Right lobe of liver (tissue), 6 donors: ENCODE results near the gene SMAD7. TPM values are rescaled to one million over a fixed set of nuclear protein-coding genes. Genes with fewer than 3 reads are reported as not detected.
A peak's percentile ranks its signal among the peaks of the same experiment; 100 is the strongest.

Experiments
- ATAC-seq, 4 donors: fragments of 200-7000 bp; cut with Tn5 transposase; one replicate each; pipeline ENCODE4 v1.9.1; 2020; ENCODE audit warnings: mild to moderate bottlenecking in 4 of 4, moderate library complexity in 4 of 4
- DNase-seq, 3 donors: peaks; one replicate each; pipeline ENCODE4 v3.0.0-alpha.2; 2020
- H3K27ac ChIP-seq, 3 donors: fragments of 200-600 bp; one replicate each; pipeline ENCODE4 v1.8.0; 2022
- H3K27me3 ChIP-seq, 2 donors: fragments of 200-600 bp; one replicate each; pipeline ENCODE4 v1.8.0; 2022
- H3K36me3 ChIP-seq, 4 donors: fragments of 200-600 bp; sonication (generic) in 1 of 4; one replicate each; pipeline versions ENCODE4 v1.5.1 to v1.8.0; 2017 to 2022; ENCODE audit warnings: control low read depth in 1 of 4
- H3K4me1 ChIP-seq, 4 donors: fragments of 200-600 bp; sonication (generic) in 1 of 4; one replicate each; pipeline versions ENCODE4 v1.5.1 to v1.8.0; 2017 to 2022; ENCODE audit warnings: control low read depth in 1 of 4
- H3K4me3 ChIP-seq, 3 donors: fragments of 200-600 bp; one replicate each; pipeline ENCODE4 v1.8.0; 2022
- H3K9me3 ChIP-seq, 4 donors: fragments of 200-600 bp; sonication (generic) in 1 of 4; one replicate each; pipeline versions ENCODE4 v1.5.1 to v1.8.0; 2017 to 2022; ENCODE audit warnings: control low read depth in 1 of 4
- POLR2A ChIP-seq: fragments of 450-650 bp; IDR thresholded peaks from one replicate; pipeline ENCODE4 v1.6.1; 2017; ENCODE audit warnings: antibody characterized with exemption, mild to moderate bottlenecking
- WGBS: methylation state at CpG from one replicate; pipeline ENCODE4 v1.1.6; 2018; ENCODE audit warnings: low coverage, low lambda C conversion rate; ENCODE audit not compliant: insufficient coverage; ENCODE audit errors: missing lambda C conversion rate; 5-methylcytosine and 5-hydroxymethylcytosine counted together
- intact Hi-C, 2 donors: fragments of 100-400 bp; cut with DNase I; formaldehyde crosslinking; loops; one replicate each; pipeline versions ENCODE4 v1.11.2 to v1.14.1; 2022
- total RNA-seq, 6 experiments: library from RNA; depleted of rRNA in 2 of 6; stranded (reverse); fragments of >200 nt in 2 of 6; fragmentation: NEBNext Ultra II Directional in 3 of 6; extraction: Animal tissue kit (Norgen Biotek cat#: 25700) in 3 of 6; gene quantifications; one replicate each; pipeline versions ENCODE4 v1.1.0 to v1.2.4, GENCODE V29; 2016 to 2023
- TF ChIP-seq, protein P1 (sequence below), 4 donors: fragments of 200-600 bp in 3 of 4; fragments of 450-650 bp in 1 of 4; IDR thresholded peaks; one replicate each; pipeline versions ENCODE4 v1.5.1 to v1.8.0; 2016 to 2022; ENCODE audit warnings: antibody characterized with exemption in 4 of 4, mild to moderate bottlenecking in 2 of 4
- donor health status: DM: no; HTN: yes; CAD: no.
- donor health status: DM: no; HTN: no; CAD: no.
- donor health status: DM: no; HTN: no; CAD: no.
- donor health status: DM: no; HTN: yes; CAD: no.
- donor health status: DM: no; HTN: yes; CAD: no.

The SMAD7 gene
- total RNA-seq, 6 experiments from 2014 or later = 8.2 to 13.5 (median 11.0) TPM

DNA sequence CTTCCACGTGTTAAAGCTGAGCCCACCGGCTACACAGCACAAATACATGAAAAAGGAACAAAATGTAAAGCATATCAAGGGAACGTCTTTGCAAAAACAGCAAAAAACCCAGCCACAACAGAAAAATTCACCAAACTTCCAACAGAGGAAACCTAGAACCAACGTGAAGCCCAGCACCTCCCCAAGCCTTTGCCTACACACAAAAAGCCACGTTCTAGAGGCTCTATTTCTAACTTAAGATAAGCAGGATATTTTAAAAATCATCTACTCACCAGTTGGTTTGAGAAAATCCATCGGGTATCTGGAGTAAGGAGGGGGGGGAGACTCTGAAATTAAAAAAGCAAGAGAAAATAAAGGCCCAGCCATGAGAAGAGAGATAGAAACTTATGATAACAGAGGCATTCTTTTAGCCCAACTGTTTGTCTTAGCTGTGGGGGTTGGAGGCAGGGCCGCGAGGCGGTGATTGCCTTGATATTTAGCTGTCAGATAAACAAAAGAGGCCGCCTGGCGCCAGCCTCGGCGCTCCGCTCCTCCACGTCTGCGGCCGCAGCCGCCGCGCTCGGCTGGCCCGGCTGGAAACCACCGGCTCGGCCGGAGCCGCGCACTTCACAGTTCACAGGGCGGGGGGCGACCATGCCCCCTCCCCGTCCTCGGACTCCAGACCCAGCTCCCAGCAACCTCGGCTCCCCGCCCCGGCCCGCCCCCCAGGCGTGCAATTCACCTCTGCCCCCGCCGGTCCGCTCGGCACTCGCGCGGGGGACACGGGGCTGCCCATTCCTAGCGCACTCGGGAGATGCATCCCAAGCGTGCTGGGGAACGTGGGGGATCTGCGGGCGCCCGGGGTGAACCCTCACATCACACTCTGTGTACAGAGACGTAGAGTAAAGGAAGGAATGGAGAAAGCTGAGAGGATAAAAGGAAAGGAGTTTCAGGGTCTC is 2.4 kb downstream of the SMAD7 start:
- 3% methylated on average over 39 of the region's 52 CpGs for WGBS
- H3K27me3 ChIP-seq = no peaks in the 10 kb centered on the region
- H3K9me3 ChIP-seq = no peaks in the 10 kb centered on the region
- DNase-seq (peak; percentile 76 to 85 (median 78)), ATAC-seq (peak; percentile 8 to 30 (median 20))
- H3K27ac ChIP-seq = peak overlapping the region; percentile 73 to 97 (median 91)
- peak overlapping the region; percentile 77 to 92 (median 79) for H3K4me3 ChIP-seq
- intact Hi-C loops = loop anchor here in 1 of 2 donors (10.0 kb wide), 1 partner anchor 164 kb away; no protein-coding TSS in a partner anchor
- H3K4me1 ChIP-seq = peaks cover 0 to 46% (median 17%) of the 10 kb centered on the region in 4 donors
- TF ChIP-seq, protein P1, sequence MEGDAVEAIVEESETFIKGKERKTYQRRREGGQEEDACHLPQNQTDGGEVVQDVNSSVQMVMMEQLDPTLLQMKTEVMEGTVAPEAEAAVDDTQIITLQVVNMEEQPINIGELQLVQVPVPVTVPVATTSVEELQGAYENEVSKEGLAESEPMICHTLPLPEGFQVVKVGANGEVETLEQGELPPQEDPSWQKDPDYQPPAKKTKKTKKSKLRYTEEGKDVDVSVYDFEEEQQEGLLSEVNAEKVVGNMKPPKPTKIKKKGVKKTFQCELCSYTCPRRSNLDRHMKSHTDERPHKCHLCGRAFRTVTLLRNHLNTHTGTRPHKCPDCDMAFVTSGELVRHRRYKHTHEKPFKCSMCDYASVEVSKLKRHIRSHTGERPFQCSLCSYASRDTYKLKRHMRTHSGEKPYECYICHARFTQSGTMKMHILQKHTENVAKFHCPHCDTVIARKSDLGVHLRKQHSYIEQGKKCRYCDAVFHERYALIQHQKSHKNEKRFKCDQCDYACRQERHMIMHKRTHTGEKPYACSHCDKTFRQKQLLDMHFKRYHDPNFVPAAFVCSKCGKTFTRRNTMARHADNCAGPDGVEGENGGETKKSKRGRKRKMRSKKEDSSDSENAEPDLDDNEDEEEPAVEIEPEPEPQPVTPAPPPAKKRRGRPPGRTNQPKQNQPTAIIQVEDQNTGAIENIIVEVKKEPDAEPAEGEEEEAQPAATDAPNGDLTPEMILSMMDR (IDR thresholded peaks at IDR 0.05) = no peak
- TF ChIP-seq POLR2A = peak; percentile 3
- H3K36me3 ChIP-seq = no peaks in the 10 kb centered on the region

DNA sequence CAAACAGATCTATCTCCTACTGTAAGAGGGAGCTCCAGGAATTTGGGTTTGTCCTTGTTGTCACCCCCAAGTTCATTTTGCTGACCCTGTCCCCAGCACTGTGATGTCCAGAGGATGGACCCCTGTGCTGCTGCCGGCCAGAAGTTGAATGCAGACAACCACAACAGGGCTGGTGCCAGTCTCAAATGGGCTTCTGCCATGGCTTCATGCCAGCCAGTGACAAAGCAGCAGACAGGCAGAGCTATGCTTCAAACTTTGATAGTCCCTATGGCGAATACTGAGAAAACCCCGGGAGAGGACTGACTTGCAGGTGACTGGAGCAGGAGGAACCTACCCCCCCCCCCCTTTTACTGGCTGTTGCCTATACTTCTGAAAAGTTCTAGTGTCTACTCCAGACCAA is 3.2 kb downstream of the SMAD7 start:
- Histone ChIP-seq H3K27me3 (no peaks in the 10 kb centered on the region), H3K4me1 (peaks cover 0 to 54% (median 21%) of the 10 kb centered on the region in 4 donors), H3K9me3 (no peaks in the 10 kb centered on the region), H3K27ac (peak overlapping the region; percentile 73 to 97 (median 91)), H3K4me3 (peak overlapping the region; percentile 77 to 92 (median 79)), H3K36me3 (no peaks in the 10 kb centered on the region)
- TF ChIP-seq, protein P1 (IDR thresholded peaks at IDR 0.05) = no peak
- TF ChIP-seq POLR2A = no peak
- DNase-seq = peak in 2 of 3 donors; percentile 76
- ATAC-seq = peak in 1 of 4 donors; percentile 2
- intact Hi-C loops = loop anchor here in 1 of 2 donors (10.0 kb wide), 1 partner anchor 163 kb away; no protein-coding TSS in a partner anchor
- WGBS = 11% methylated on average over 3 of the region's 3 CpGs

DNA sequence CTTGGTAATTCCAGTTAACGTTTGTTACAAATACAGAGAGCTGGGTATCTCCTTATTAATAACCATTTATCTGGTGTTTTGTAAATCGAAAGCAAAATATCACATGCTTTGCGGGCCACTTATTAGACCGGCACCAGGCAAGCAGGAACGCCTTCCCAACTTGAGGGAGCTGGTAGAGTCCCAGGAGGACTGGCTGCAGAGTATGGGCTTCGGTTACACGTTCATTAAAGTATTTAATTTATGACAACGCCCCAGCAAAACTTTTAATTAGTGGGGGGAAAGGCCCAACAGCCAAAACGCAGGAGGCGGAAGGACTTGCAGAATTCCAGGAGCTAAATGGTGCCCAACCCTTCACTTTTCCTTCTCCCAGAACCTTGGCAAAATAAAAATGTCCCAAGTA is 3.7 kb downstream of the SMAD7 start:
- TF ChIP-seq POLR2A = no peak
- TF ChIP-seq, protein P1 (IDR thresholded peaks at IDR 0.05) = no peak
- Histone ChIP-seq H3K9me3 (no peaks in the 10 kb centered on the region), H3K27ac (peak overlapping the region; percentile 73 to 97 (median 91)), H3K4me3 (peak overlapping the region; percentile 77 to 92 (median 79)), H3K36me3 (no peaks in the 10 kb centered on the region), H3K27me3 (no peaks in the 10 kb centered on the region), H3K4me1 (peaks cover 0 to 58% (median 24%) of the 10 kb centered on the region in 4 donors)
- ATAC-seq = no peak
- 13% methylated on average over 10 of the region's 10 CpGs for WGBS
- no peak for DNase-seq
- intact Hi-C loops = loop anchor here in 1 of 2 donors (10.0 kb wide), 1 partner anchor 162 kb away; no protein-coding TSS in a partner anchor

DNA sequence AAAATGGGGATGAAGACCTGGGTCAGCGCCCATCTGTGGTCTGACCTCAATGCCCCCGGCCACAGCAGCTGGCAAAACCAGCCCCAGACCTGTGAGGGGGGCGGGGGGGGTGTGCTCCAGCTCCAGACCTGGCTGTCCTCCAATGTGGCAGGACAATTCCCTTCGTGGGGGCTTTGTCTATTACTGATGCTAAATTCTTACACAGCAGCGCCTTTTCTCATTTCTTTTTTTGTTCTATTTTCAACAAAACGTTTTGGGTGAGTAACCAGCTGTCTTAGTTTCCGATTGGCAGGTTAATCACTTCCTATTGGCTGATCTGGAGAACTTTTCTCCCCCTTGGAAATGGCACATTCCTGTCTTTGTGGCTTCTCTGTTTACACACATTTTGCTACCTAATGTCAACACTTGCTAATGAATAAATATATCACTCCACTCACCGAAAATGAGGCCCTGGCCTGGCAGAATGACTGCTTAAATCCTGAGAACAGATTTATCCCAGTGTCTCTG is 4.4 kb downstream of the SMAD7 start:
- 15% methylated on average over 5 of the region's 8 CpGs for WGBS
- intact Hi-C loops = loop anchor here in 1 of 2 donors (10.0 kb wide), 1 partner anchor 162 kb away; no protein-coding TSS in a partner anchor

More for the DNA sequence above, 4.4 kb downstream of the SMAD7 start:
- no peaks in the 10 kb centered on the region for H3K9me3 ChIP-seq
- H3K4me1 ChIP-seq = peaks cover 0 to 66% (median 27%) of the 10 kb centered on the region in 4 donors
- H3K36me3 ChIP-seq = peaks cover 0 to 4% (median under 1%) of the 10 kb centered on the region in 4 donors
- peak; percentile 7 to 46 (median 22) for ATAC-seq
- H3K27ac ChIP-seq = peak overlapping the region; percentile 73 to 97 (median 91)
- peak overlapping the region; percentile 77 to 92 (median 79) for H3K4me3 ChIP-seq
- DNase-seq = no peak
- no peaks in the 10 kb centered on the region for H3K27me3 ChIP-seq
- TF ChIP-seq, protein P1 (IDR thresholded peaks at IDR 0.05) = no peak
- TF ChIP-seq POLR2A = peak; percentile 23
